A673 (cell line): Measurements from ENCODE around the gene CD6.

ENCODE experiments used
- CTCF ChIP-seq: fragments of 300-800, 200-600 bp; sonication (generic); conservative IDR thresholded peaks from 2 replicates; pipeline ENCODE4 v1.5.1; 2017; ENCODE audit warnings: low read depth, mild to moderate bottlenecking, antibody characterized with exemption, low read length, moderate library complexity, mixed read lengths
- EZH2 ChIP-seq: fragments of 200-600 bp; sonication (generic); IDR thresholded peaks from 2 replicates; pipeline ENCODE4 v1.6.1; 2017; ENCODE audit warnings: borderline replicate concordance, low read depth, mild to moderate bottlenecking, mixed read lengths, antibody characterized with exemption, low read length; ENCODE audit not compliant: poor library complexity, severe bottlenecking

- TF ChIP-seq CTCF (no peak), EZH2 (no peak)
Measured at GRCh38 chr11:60950024-60950423, 21.5 kb upstream of the CD6 start.
